ENCODE data around the gene ATAT1. TPM values are rescaled to one million over a fixed set of nuclear protein-coding genes. Genes with fewer than 3 reads are reported as not detected.

Gene ATAT1
- total RNA-seq, 3 donors from 2014 or later, result 10.6 to 18.4 (median 12.7) TPM

DNA sequence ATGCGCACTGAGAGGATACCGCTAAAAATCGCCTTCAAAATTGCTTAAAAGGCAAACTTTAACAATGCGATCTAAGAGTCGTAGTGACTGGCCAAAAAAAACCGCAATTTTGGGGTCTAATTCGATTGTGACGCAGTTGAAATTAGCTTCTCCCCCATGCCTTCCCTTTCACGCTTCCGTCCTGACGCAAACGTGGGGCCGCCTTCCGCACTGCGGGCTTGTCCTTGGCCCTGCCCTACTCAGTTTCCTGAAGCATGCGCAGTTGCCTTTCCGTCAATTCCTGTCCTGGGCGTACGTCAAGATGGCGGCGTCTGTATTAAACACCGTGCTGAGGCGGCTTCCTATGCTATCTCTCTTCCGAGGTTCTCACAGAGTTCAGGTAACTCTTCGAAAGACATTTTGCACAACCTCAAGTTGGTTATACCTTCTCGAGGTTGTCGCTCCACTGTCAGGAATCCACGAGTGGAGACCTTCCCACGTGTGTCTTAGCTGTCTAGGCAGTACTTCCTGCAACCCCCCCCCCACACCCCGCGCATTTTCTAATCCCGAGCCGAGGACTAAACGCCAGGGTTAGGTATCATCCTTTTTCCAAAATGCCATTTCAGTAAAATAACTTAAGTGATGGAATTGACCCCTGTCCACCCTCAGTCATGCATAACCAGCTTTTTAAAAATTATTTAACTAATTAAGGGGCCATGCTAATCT lies 9.0 kb upstream of the ATAT1 start, which contains the start of gene MRPS18B:
Gene MRPS18B, plus strand, starts transcription at position 276 of the 705 bp plus-strand sequence. Its CDS starts 26 bp downstream, at position 302.
- intact Hi-C loops (cut with DNase I, micrococcal nuclease), result no loop called here
- ATAC-seq, result peak; percentile 85
- TF ChIP-seq, protein P1, sequence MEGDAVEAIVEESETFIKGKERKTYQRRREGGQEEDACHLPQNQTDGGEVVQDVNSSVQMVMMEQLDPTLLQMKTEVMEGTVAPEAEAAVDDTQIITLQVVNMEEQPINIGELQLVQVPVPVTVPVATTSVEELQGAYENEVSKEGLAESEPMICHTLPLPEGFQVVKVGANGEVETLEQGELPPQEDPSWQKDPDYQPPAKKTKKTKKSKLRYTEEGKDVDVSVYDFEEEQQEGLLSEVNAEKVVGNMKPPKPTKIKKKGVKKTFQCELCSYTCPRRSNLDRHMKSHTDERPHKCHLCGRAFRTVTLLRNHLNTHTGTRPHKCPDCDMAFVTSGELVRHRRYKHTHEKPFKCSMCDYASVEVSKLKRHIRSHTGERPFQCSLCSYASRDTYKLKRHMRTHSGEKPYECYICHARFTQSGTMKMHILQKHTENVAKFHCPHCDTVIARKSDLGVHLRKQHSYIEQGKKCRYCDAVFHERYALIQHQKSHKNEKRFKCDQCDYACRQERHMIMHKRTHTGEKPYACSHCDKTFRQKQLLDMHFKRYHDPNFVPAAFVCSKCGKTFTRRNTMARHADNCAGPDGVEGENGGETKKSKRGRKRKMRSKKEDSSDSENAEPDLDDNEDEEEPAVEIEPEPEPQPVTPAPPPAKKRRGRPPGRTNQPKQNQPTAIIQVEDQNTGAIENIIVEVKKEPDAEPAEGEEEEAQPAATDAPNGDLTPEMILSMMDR (IDR thresholded peaks at IDR 0.05), result no peak

GRCh38 chr6:30618270-30618797 lies 8.3 kb upstream of the ATAT1 start:
- ATAC-seq (peak; percentile 25), DNase-seq (peak in 2 of 3 donors; percentile 50 to 62)
- Histone ChIP-seq H3K4me3 (peak overlapping the region; percentile 12), H3K9me3 (no peaks in the 10 kb centered on the region), H3K36me3 (ENCODE audit: low read depth) (peaks cover 8% of the 10 kb centered on the region), H3K4me1 (ENCODE audit: low read depth) (peaks cover 20% of the 10 kb centered on the region)
- intact Hi-C loops (cut with DNase I, micrococcal nuclease), result no loop called here
- TF ChIP-seq, protein P1 (IDR thresholded peaks at IDR 0.05), result no peak

More for the DNA sequence above, 9.0 kb upstream of the ATAT1 start, which contains the start of gene MRPS18B:
- Histone ChIP-seq H3K9me3 (no peaks in the 10 kb centered on the region), H3K4me1 (ENCODE audit: low read depth) (peaks cover 22% of the 10 kb centered on the region), H3K36me3 (ENCODE audit: low read depth) (peaks cover 8% of the 10 kb centered on the region), H3K4me3 (peak within 1 kb of the TSS; percentile 73)
- DNase-seq, result peak; percentile 95 to 99 (median 97)

DNA sequence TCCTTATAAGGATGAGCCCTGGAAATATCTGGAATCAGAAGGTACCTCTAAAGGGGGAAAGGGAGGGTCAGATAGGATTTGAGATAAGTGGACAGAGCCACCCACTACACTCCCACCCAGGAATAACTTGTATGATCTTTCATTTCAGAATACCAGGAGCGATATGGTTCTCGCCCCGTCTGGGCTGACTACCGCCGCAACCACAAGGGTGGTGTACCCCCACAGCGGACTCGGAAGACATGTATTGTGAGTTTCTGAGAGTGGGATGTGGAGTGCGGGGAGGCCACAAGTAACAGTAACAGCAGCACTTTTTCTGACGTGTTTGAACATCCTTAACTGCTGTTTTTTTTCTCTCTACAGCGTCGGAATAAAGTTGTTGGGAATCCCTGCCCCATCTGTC lies 7.1 kb upstream of the ATAT1 start:
- Histone ChIP-seq H3K36me3 (ENCODE audit: low read depth) (peaks cover 12% of the 10 kb centered on the region), H3K4me3 (no peak overlapping the region), H3K4me1 (ENCODE audit: low read depth) (peaks cover 8% of the 10 kb centered on the region), H3K9me3 (no peaks in the 10 kb centered on the region)
- no peak for ATAC-seq
- DNase-seq, result no peak
- TF ChIP-seq, protein P1 (IDR thresholded peaks at IDR 0.05), result no peak
- intact Hi-C loops (cut with DNase I, micrococcal nuclease), result no loop called here

- no peak for ATAC-seq
Measured at GRCh38 chr6:30625511-30625910, 1.2 kb upstream of the ATAT1 start.

GRCh38 chr6:30635834-30636233 lies 9.2 kb downstream of the ATAT1 start:
- Histone ChIP-seq H3K9me3 (no peaks in the 10 kb centered on the region), H3K4me1 (ENCODE audit: low read depth) (peaks cover 3% of the 10 kb centered on the region), H3K36me3 (ENCODE audit: low read depth) (no peaks in the 10 kb centered on the region), H3K4me3 (no peak overlapping the region)
- ATAC-seq (no peak), DNase-seq (no peak)
- intact Hi-C loops (cut with DNase I, micrococcal nuclease), result no loop called here
- TF ChIP-seq, protein P1 (IDR thresholded peaks at IDR 0.05), result no peak

More at GRCh38 chr6:30625511-30625910, 1.2 kb upstream of the ATAT1 start:
- H3K36me3 ChIP-seq (ENCODE audit: low read depth), result peaks cover 18% of the 10 kb centered on the region
- DNase-seq, result no peak
- H3K4me3 ChIP-seq, result no peak overlapping the region
- no peaks in the 10 kb centered on the region for H3K9me3 ChIP-seq
- intact Hi-C loops (cut with DNase I, micrococcal nuclease), result no loop called here
- H3K4me1 ChIP-seq (ENCODE audit: low read depth), result peaks cover 5% of the 10 kb centered on the region
- TF ChIP-seq, protein P1 (IDR thresholded peaks at IDR 0.05), result no peak
